Aortic smooth muscle cell (primary cell): ENCODE data around the gene P3H2. TPM values are rescaled to one million over a fixed set of nuclear protein-coding genes. Genes with fewer than 3 reads are reported as not detected.

ENCODE experiments used
- total RNA-seq: library from RNA; depleted of rRNA; stranded (reverse); fragments of >200 nt; gene quantifications from 2 replicates; pipeline ENCODE4 v1.2.3, GENCODE V29; 2014

Gene P3H2
- 1.1 and 1.7 TPM in 2 replicates for total RNA-seq

GRCh38 chr3:190120269-190121060 lies at the start of gene P3H2:
Gene P3H2 (minus strand): TSS chr3:190120897. CDS start chr3:190120731, 166 bp downstream.

Other genes with a start within 250 kb of the P3H2 start
- not detected in 2 replicates for gene CLDN1, start 201.5 kb upstream of the P3H2 start, total RNA-seq